BE2C (cell line): Measurements from ENCODE around the gene KRT5.

Source experiments
- DNase-seq: peaks from one replicate; pipeline ENCODE4 v3.0.0-alpha.2; 2020
- H3K27me3 ChIP-seq: fragments of 250-450 bp; sonication (Bioruptor Pico); 2 replicates; pipeline ENCODE4 v1.5.1; 2020; ENCODE audit warnings: mild to moderate bottlenecking
- H3K36me3 ChIP-seq: fragments of 250-450 bp; sonication (Bioruptor Pico); 2 replicates; pipeline ENCODE4 v1.5.1; 2020; ENCODE audit warnings: mild to moderate bottlenecking
- H3K4me1 ChIP-seq: fragments of 250-450 bp; sonication (Bioruptor Pico); 2 replicates; pipeline ENCODE4 v1.5.1; 2020
- H3K4me3 ChIP-seq: 2 replicates; pipeline ENCODE4 v1.5.1; 2011; ENCODE audit warnings: low read depth, low read length
- H3K9me3 ChIP-seq: fragments of 250-450 bp; sonication (Bioruptor Pico); 2 replicates; pipeline ENCODE4 v1.5.1; 2020
- CTCF ChIP-seq: IDR thresholded peaks from 2 replicates; pipeline ENCODE4 v1.5.1; 2012; ENCODE audit warnings: mild to moderate bottlenecking, low read depth, low read length

KRT5 gene

GRCh38 chr12:52546126-52546525, 25.9 kb upstream of the KRT5 start:
- H3K4me3 ChIP-seq, result no peak overlapping the region
- no peaks in the 10 kb centered on the region for H3K4me1 ChIP-seq
- no peak for TF ChIP-seq CTCF
- no peak for DNase-seq
- peaks cover 17% of the 10 kb centered on the region for H3K27me3 ChIP-seq
- H3K9me3 ChIP-seq, result no peaks in the 10 kb centered on the region
- no peaks in the 10 kb centered on the region for H3K36me3 ChIP-seq

- no peaks in the 10 kb centered on the region for H3K4me1 ChIP-seq
- no peak for DNase-seq
- no peak for TF ChIP-seq CTCF
- no peaks in the 10 kb centered on the region for H3K36me3 ChIP-seq
- no peaks in the 10 kb centered on the region for H3K9me3 ChIP-seq
- H3K4me3 ChIP-seq, result no peak overlapping the region
- H3K27me3 ChIP-seq, result peaks cover 2% of the 10 kb centered on the region
Observed at GRCh38 chr12:52543985-52544883, 24.0 kb upstream of the KRT5 start.

DNA sequence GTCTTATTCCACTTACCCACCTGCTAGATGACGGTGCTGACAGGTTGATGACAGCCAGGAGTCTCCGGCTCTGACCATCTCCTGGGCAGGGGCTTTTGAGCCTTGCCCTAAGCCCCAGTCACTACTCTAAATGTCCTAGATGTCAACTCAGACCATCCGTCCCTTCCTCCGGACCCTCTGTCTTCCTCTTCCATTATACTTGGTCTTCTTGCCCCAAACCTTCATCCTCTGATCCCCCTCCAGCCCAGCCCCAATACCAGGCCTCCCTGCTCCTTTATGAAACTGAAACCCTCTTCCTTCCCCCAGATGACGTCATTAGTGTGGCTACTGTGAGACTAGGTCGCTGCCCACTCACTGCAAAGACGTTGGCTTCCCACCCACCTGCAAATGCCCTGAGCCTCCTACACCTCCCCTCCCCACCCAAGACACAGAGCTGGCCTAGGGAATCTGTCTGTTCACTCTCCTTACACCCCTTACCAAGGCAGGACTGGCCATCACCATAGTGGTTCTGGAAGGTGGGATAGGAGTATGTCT, 22.7 kb upstream of the KRT5 start:
- H3K4me3 ChIP-seq, result no peak overlapping the region
- TF ChIP-seq CTCF, result no peak
- no peak for DNase-seq
- no peaks in the 10 kb centered on the region for H3K36me3 ChIP-seq
- H3K27me3 ChIP-seq, result no peaks in the 10 kb centered on the region; the same call in none of the 2 replicates
- H3K4me1 ChIP-seq, result no peaks in the 10 kb centered on the region
- no peaks in the 10 kb centered on the region for H3K9me3 ChIP-seq

DNA sequence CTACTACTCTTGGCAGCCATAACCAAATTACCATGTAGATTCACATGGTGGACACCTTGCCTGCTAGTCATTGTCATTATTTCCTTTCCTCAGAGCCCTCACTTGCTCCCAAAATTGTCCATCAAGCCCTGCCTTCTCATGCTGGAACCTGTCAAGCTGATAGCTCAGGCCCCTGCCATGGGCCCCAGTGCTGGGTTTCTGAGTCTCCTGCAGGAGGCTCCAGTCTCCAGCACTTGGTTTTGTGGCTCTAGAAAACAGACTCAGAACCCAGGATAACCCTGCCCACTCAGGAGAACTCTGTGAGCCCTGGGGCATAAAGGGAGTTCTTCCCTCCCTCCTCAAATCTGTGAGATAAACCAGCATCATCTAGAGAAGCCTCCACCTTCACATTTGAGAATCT, 22.0 kb upstream of the KRT5 start:
- Histone ChIP-seq H3K36me3 (no peaks in the 10 kb centered on the region), H3K27me3 (no peaks in the 10 kb centered on the region; the same call in 1 of the 2 replicates), H3K4me1 (no peaks in the 10 kb centered on the region), H3K9me3 (no peaks in the 10 kb centered on the region), H3K4me3 (no peak overlapping the region)
- no peak for DNase-seq
- TF ChIP-seq CTCF, result no peak

- H3K27me3 ChIP-seq, result no peaks in the 10 kb centered on the region; the same call in 1 of the 2 replicates
- no peak for DNase-seq
- TF ChIP-seq CTCF, result no peak
- no peaks in the 10 kb centered on the region for H3K9me3 ChIP-seq
- H3K4me3 ChIP-seq, result no peak overlapping the region
- H3K4me1 ChIP-seq, result no peaks in the 10 kb centered on the region
- no peaks in the 10 kb centered on the region for H3K36me3 ChIP-seq
Observed at GRCh38 chr12:52541709-52542108, 21.5 kb upstream of the KRT5 start.

- no peak for DNase-seq
- TF ChIP-seq CTCF, result no peak
- no peaks in the 10 kb centered on the region for H3K36me3 ChIP-seq
- no peaks in the 10 kb centered on the region for H3K4me1 ChIP-seq
- no peaks in the 10 kb centered on the region for H3K9me3 ChIP-seq
- no peak overlapping the region for H3K4me3 ChIP-seq
- H3K27me3 ChIP-seq, result no peaks in the 10 kb centered on the region
Observed at GRCh38 chr12:52540531-52540930, 20.3 kb upstream of the KRT5 start.
